GM18861 (cell line): ENCODE results near the gene ACTR1B.
"Not testable (repeated sequence)": the region's sequence is repeated elsewhere in the genome, so short reads cannot be mapped to it uniquely, and the experiment has no call there.

Experiments used
- ATAC-seq: cut with Tn5 transposase; IDR thresholded peaks from one replicate; pipeline ENCODE4 v1.9.1; 2021; ENCODE audit not compliant: unreplicated experiment

ACTR1B gene

GRCh38 chr2:97659256-97660043 lies 4.4 kb downstream of the ACTR1B start:
- ATAC-seq, result no peak

GRCh38 chr2:97658691-97659157 lies 5.1 kb downstream of the ACTR1B start:
- no peak for ATAC-seq

- ATAC-seq, result no peak
These were observed 5.7 kb downstream of the ACTR1B start for GRCh38 chr2:97657986-97658690.

GRCh38 chr2:97656905-97657587 lies 6.8 kb downstream of the ACTR1B start:
- no peak for ATAC-seq

- ATAC-seq, result no peak
These were observed 7.6 kb downstream of the ACTR1B start for GRCh38 chr2:97656129-97656755.

- ATAC-seq, result no peak
These were observed 9.1 kb downstream of the ACTR1B start for GRCh38 chr2:97654791-97655190.

GRCh38 chr2:97654309-97654708 lies 9.5 kb downstream of the ACTR1B start:
- ATAC-seq, result no peak

- ATAC-seq, result no peak
These were observed 10.0 kb downstream of the ACTR1B start for GRCh38 chr2:97653874-97654273.

GRCh38 chr2:97653473-97653872 lies 10.4 kb downstream of the ACTR1B start:
- ATAC-seq, result no peak

GRCh38 chr2:97651114-97651513 lies 12.7 kb downstream of the ACTR1B start:
- ATAC-seq, result no peak

GRCh38 chr2:97646977-97647376 lies 16.9 kb downstream of the ACTR1B start:
- ATAC-seq, result no peak

- peak; percentile 87 for ATAC-seq
These were observed 17.9 kb downstream of the ACTR1B start, which contains the start of gene COX5B for GRCh38 chr2:97645695-97646629. Gene COX5B, plus strand, starts transcription at chr2:97646062. Its CDS starts 25 bp downstream, at chr2:97646087.

- ATAC-seq, result peak; percentile 15
These were observed 18.6 kb downstream of the ACTR1B start for GRCh38 chr2:97645112-97645694.

- no peak for ATAC-seq
These were observed 19.7 kb downstream of the ACTR1B start for GRCh38 chr2:97644023-97644717.

GRCh38 chr2:97626049-97626430 lies 37.8 kb downstream of the ACTR1B start:
- ATAC-seq, result not testable (repeated sequence)

GRCh38 chr2:97625354-97626048 lies 38.3 kb downstream of the ACTR1B start:
- not testable (repeated sequence) for ATAC-seq

GRCh38 chr2:97622976-97623375 lies 40.9 kb downstream of the ACTR1B start:
- not testable (repeated sequence) for ATAC-seq

GRCh38 chr2:97620492-97620891 lies 43.4 kb downstream of the ACTR1B start:
- ATAC-seq, result not testable (repeated sequence)
